ENCODE results near the gene EFCAB13.
"Not testable (repeated sequence)": the region's sequence is repeated elsewhere in the genome, so short reads cannot be mapped to it uniquely, and the experiment has no call there.

DNA sequence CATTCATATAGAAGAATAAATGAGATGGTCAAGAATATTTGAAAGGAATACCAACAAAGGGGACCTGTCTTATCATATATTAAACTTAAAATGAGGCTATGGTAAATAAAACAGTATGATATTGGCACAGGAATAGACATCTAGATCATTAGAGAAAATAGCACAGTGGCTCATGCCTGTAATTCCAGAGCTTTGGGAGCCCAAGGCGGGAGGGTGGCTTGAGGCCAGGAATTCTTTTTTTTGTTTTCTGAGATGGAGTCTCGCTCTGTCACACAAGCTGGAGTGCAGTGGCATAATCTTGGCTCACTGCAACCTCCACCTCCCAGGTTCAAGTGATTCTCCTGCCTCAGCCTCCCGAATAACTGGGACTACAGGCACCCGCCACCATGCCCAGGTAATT lies 143.2 kb downstream of the EFCAB13 start:
- TF ChIP-seq, protein P1, sequence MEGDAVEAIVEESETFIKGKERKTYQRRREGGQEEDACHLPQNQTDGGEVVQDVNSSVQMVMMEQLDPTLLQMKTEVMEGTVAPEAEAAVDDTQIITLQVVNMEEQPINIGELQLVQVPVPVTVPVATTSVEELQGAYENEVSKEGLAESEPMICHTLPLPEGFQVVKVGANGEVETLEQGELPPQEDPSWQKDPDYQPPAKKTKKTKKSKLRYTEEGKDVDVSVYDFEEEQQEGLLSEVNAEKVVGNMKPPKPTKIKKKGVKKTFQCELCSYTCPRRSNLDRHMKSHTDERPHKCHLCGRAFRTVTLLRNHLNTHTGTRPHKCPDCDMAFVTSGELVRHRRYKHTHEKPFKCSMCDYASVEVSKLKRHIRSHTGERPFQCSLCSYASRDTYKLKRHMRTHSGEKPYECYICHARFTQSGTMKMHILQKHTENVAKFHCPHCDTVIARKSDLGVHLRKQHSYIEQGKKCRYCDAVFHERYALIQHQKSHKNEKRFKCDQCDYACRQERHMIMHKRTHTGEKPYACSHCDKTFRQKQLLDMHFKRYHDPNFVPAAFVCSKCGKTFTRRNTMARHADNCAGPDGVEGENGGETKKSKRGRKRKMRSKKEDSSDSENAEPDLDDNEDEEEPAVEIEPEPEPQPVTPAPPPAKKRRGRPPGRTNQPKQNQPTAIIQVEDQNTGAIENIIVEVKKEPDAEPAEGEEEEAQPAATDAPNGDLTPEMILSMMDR (IDR thresholded peaks at IDR 0.05; ENCODE audit: low read depth, low read length), result not testable (repeated sequence)
- TF ChIP-seq POLR2A (IDR thresholded peaks at IDR 0.05; ENCODE audit: extremely low read depth, insufficient read length); MYC (IDR thresholded peaks at IDR 0.05; ENCODE audit: low read depth, low read length): not testable (repeated sequence)
- TF ChIP-seq, protein P2, sequence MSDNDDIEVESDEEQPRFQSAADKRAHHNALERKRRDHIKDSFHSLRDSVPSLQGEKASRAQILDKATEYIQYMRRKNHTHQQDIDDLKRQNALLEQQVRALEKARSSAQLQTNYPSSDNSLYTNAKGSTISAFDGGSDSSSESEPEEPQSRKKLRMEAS (IDR thresholded peaks at IDR 0.05; ENCODE audit: low read depth, low read length), result not testable (repeated sequence)

Data from NB4 (cell line).